MM.1S (cell line): ENCODE data around the gene PDPN.

Experiments
- CTCF ChIP-seq: fragments of 300-600 bp; sonication (generic); IDR thresholded peaks from 2 replicates; pipeline ENCODE4 v1.5.1; 2016; ENCODE audit warnings: antibody characterized with exemption, low read length, mixed read lengths
- EZH2 ChIP-seq: fragments of 300-600 bp; sonication (generic); optimal IDR thresholded peaks from 2 replicates; pipeline ENCODE3; 2017; ENCODE audit warnings: low read depth, mild to moderate bottlenecking, antibody characterized with exemption, low read length, mixed read lengths
- EZH2phosphoT487 ChIP-seq: fragments of 300-600 bp; sonication (generic); IDR thresholded peaks from 2 replicates; pipeline ENCODE4 v1.6.1; 2018; ENCODE audit warnings: antibody characterized with exemption, low read length

GRCh38 chr1:13583966-13584791, 547 bp downstream of the PDPN start:
- TF ChIP-seq EZH2 (no peak), CTCF (no peak), EZH2phosphoT487 (no peak)
